Globus pallidus (tissue), 1 donor: ENCODE measurements around the gene DMRTA1.
"Not testable (repeated sequence)": the region's sequence is repeated elsewhere in the genome, so short reads cannot be mapped to it uniquely, and the experiment has no call there.

Experiments
- DNase-seq: peaks from one replicate; pipeline ENCODE4 v3.0.0-alpha.2; 2015; ENCODE audit warnings: low spot score

Gene DMRTA1

GRCh38 chr9:22457448-22457847 is 10.8 kb downstream of the DMRTA1 start:
- DNase-seq, result no peak

GRCh38 chr9:22463205-22463604 is 16.6 kb downstream of the DMRTA1 start:
- DNase-seq, result no peak

GRCh38 chr9:22469928-22470544 is 23.4 kb downstream of the DMRTA1 start:
- no peak for DNase-seq

- DNase-seq, result no peak
Observed at GRCh38 chr9:22481566-22481965, 34.9 kb downstream of the DMRTA1 start.

- DNase-seq, result no peak
Observed at GRCh38 chr9:22483528-22484070, 37.0 kb downstream of the DMRTA1 start.

- not testable (repeated sequence) for DNase-seq
Observed at GRCh38 chr9:22496197-22496596, 49.6 kb downstream of the DMRTA1 start.
